Measurements from ENCODE around the gene SERPINB10. TPM values are rescaled to one million over a fixed set of nuclear protein-coding genes. Genes with fewer than 3 reads are reported as not detected.
"Not testable (repeated sequence)": the region's sequence is repeated elsewhere in the genome, so short reads cannot be mapped to it uniquely, and the experiment has no call there.

Gene SERPINB10
- total RNA-seq, 1 donor from 2014 or later, result not detected

DNA sequence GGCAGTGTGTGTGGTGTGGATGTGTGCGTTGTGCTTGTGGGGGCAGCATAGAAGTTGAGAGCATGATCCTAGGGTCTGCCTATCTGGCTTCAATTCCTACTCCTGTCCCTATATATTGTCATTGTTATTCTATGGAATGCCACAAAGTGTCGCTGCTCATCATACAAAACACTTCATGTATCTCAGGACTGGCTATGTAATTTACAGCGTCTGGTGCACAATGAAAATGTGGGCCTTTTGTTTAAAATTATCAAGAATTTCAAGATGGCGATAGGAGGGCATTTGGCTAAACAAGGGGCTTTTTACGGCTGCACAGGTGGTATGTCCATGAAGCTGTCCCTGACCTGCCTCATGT lies 16.8 kb upstream of the SERPINB10 start:
- DNase-seq (ENCODE audit: low spot score) (no peak), ATAC-seq (no peak)

DNA sequence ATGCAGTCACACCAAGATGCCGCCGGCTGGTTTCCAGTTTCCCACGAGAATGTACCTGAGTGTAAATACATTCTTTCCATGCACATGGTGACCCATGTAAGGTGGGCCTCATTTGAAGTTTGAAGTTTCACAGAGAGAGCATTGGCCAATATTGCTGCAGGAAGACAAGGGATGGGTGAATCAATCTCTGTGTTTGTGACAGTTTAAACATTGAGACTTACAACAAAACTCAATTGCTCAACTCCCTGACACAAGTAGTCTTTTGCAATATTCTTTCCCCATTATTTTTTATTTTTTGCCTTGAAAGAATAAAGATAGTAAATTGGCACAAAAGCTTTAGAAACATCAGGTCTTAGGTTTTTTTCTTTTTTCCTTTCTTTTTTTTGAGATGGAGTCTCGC lies 15.2 kb upstream of the SERPINB10 start:
- ATAC-seq (no peak), DNase-seq (ENCODE audit: low spot score) (no peak)

DNA sequence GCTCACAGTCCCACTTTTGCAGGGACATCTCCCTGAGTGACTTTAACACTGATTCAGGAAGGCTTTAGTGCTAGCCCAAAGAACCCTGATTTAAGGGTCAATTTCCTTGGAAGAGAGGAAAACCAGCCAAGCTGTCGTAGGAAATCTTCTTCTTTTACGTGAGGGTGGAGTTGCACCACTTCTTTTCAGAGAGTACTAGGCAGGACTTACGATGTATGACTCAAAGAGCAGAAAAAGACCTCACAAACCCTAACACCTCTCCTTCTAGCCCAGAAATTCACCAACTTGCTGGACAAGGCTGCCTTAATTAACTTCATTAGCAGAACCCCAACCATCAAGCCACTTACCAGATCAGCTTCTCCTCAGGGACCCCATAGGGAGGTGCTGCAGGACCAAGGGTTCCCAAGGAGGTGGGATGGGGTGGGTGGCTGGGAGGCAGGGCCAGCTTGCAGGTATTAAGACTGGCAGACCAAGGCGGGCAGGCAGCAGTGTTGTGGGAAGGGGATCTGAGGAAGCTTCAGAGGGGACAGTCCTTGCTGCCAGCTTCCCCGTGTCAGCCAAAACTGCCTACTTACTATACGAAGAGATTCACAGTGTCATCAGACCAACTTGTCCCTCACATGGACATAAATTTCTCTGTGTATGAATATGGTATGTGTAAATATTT lies 13.5 kb upstream of the SERPINB10 start:
- no peak for DNase-seq (ENCODE audit: low spot score)
- ATAC-seq, result no peak

DNA sequence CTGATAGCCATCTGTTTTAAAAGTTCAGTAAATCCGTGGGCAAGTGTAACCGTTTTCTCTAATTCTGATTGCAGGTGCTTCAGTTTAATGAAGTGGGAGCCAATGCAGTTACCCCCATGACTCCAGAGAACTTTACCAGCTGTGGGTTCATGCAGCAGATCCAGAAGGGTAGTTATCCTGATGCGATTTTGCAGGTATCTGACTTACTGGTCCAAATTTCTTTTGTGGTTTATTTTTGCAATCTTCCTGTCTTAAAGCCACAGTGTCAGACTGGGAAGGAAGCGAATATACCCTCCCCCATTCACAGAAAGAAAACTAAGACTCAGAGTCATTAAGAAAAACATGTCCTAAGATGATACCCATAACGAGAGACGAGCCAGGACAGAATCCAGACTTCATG lies 12.6 kb upstream of the SERPINB10 start:
- ATAC-seq (no peak), DNase-seq (ENCODE audit: low spot score) (no peak)

DNA sequence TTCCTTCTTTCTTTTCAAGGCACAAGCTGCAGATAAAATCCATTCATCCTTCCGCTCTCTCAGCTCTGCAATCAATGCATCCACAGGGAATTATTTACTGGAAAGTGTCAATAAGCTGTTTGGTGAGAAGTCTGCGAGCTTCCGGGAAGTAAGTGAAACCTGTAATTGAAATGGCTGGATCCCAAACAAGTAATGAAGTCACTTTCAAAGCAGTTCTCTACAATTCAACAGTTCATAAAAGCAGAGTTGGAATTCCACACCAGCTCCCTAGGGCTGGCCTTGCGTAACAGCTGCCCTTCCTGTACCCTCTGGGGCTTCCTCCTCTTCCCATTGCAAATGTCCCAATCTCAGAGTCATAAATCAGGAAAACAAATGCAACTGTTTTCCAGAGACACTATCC lies 10.7 kb upstream of the SERPINB10 start:
- no peak for ATAC-seq
- DNase-seq (ENCODE audit: low spot score), result no peak

DNA sequence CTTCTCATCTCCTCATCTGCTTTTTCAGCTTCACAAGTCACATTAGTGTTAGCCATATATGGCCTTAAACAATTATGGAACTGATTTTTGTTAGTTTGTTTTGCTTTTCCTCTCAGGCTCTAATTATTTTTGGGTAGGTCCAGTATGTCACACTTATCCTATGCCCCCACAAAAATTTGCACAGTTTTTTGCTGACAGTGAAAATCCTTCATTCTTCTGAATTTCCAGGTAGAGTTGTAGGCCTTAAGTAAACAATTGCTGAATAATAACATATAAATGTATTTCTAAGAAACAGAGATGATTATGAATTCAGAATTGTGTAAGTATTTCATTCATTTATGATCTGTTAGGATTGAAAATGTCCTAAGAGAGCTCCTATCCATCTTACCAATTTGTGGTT lies 8.6 kb upstream of the SERPINB10 start:
- DNase-seq (ENCODE audit: low spot score), result no peak
- ATAC-seq, result no peak

DNA sequence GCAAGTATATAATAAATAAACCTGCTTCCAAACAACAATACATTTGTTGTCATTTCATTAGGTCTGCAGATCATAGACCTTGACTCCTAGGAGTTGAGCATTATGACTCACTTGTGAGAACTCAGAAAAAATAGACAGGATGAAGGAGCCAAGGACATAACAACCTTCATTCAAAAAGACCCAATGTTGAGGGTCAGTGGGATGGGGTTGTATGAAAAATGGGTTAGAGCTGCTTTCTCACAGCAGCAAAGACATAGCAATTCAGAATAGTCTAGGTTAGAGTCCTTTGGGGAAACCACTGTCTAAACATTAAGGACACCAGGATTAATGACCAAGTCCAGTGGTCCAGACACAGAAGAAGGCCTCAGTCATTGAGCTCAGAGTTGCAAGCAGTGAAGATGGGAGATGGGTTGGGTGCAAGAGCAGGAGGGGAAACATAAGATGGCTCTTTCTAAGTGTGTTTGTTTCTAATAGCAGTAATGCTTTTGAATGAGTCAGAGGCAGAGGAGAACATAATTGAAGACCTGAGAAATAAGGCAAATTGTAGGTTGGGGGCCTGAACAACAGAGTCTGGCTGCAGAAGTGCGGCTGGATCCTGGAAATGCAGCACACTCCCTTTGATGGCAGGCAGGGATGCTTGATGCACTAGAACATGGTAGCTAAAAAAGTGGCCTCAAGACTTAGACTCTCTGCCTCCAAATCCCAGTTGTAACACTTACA lies 3.7 kb upstream of the SERPINB10 start:
- DNase-seq (ENCODE audit: low spot score), result no peak
- no peak for ATAC-seq

DNA sequence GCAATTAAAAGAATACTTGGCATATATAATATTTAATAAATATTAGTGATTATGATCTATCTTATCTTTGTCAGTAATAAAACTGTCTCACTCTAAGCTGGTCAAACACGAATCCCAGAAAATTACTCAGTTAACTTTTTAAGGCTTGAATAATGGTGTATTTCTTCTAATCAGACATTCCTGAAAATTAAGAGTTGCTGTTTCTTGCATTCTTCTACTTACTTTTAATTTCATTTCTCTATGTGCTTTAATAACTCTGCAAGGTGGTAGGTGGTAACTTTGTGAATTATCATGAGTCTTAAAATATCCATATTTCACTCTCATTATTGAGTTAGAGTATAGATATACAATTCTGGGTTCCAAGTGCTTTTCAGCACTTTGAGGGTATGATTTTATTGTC lies 3.1 kb upstream of the SERPINB10 start:
- DNase-seq (ENCODE audit: low spot score) (no peak), ATAC-seq (no peak)

DNA sequence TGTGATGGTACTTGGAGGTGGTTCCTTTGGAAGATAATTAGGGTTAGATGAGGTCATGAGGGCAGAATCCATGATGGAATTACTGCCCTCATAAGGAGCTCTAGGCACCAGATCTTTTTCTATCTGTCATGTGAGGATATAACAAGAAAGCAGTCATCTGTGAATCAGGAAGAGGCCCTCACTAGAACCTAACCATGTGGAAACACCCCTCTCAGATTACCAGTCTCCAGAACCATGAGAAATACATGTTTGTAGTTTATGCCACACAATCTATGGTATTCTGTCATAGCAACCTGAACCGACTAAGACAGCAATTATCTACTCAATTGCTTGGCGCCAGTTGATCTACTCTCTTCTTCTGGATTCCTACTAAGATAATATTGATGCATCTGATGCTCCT lies 2.4 kb upstream of the SERPINB10 start:
- no peak for DNase-seq (ENCODE audit: low spot score)
- ATAC-seq, result no peak

DNA sequence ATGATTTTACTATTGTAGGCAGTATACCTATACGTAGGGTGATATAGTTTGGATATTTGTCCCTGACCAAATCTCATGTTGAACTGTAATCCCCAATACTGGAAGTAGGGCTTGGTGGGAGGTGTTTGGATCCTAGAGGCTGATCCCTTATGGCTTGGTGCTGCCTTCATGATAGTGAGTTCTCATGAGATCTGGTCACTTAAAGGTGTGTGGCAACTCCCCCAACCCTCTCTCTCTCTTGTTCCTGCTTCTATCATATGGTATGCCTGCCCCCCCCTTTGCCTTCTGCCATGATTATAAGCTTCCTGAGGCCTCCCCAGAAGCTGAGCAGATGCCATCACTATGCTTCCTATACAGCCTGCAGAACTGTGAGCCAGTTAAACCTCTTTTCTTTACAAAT lies 1.7 kb upstream of the SERPINB10 start:
- ATAC-seq, result no peak

DNA sequence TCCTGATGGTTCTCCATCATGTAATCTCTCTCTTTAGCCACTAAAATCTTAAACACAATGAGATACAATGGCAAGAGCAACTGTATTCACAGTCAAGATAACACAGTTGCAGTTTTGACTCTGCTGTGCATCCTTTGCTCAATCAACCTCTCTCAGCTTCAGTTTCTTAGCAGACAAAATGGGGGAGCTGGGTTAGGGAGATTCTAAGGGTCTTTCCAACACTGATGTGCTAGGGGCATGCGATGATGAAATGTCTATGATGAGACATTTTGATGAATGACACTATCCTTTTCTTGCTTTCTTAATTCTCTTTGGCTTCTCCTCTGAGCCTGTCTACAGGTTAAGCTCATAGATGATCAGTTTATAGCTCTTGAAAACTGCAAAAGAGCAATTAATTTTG lies 1.1 kb downstream of the SERPINB10 start:
- DNase-seq (ENCODE audit: low spot score) (no peak), ATAC-seq (no peak)

More for the DNA sequence above, 1.7 kb upstream of the SERPINB10 start:
- DNase-seq (ENCODE audit: low spot score), result no peak

DNA sequence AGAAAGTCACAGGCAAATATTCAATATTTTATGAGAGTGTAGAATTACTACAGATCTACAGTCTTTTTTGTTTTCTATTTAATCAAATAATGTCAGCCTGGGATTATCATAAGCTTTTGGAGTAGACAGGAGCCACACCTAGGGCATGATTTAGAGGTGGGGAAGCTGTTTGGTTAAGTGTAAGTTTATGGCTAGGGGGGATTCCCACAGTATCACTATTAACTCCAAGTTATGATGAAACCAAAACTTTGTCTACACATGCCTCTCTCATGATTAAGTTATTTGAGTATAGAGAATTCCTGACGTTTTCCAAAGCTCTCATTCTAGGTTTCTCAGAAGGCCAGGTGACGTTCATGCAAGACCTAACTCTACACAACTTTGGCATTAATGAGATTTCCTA lies 2.1 kb downstream of the SERPINB10 start:
- DNase-seq (ENCODE audit: low spot score), result no peak

DNA sequence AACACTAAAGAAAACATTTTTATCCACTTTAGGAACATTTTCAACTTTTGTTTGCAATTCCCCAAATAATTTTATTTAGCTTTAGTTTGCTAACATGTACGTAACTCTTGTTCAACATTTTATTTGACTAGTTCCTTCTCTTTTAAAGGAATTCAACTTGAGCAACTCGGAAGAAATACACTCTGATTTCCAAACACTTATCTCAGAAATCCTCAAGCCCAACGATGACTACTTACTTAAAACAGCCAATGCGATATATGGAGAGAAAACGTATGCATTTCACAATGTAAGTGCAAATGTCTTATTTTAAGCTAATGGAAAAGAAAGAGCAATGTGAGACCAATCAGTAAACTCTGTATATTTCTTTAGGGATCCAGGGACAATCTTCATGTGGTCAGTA lies 10.1 kb downstream of the SERPINB10 start:
- DNase-seq (ENCODE audit: low spot score) (no peak), ATAC-seq (no peak)

More for the DNA sequence above, 2.1 kb downstream of the SERPINB10 start:
- ATAC-seq, result no peak

DNA sequence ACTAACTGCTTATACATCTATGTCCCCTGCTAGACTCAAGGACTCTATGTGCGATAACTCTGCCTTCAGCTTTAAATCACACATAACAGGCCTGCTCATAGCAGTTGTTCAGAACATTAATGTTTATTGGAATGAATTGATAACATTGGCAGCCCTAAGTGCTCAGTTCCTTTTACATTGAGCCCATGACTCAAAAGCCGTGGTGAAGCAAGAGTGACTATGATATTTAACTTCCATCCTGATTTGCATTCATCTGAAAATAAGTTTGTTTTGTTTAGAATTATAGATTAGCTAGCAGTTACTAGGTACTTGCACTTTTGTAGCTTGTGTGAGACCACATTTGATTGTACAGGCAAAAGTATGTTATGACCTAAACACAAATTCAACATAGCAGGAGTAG lies 14.3 kb downstream of the SERPINB10 start:
- DNase-seq (ENCODE audit: low spot score) (no peak), ATAC-seq (no peak)

DNA sequence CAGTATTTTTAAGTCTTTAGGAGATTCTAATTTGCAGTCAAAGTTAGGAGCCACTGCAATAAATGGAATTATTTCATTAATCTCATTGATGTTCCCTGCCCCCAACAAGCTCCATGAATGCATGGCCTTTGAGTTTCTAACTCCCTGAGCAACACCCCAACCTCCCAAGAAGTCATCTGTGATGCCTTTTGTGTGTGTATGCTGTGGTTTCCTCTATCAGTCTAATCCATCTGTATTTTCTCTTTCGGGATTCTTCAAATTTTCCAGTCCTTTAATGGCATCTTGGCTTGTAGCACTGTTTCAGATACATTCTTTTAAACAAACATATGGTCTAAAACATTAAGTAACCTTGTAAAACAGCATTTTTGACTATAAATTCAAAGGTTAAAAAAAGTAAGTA lies 16.8 kb downstream of the SERPINB10 start:
- DNase-seq (ENCODE audit: low spot score) (no peak), ATAC-seq (no peak)

DNA sequence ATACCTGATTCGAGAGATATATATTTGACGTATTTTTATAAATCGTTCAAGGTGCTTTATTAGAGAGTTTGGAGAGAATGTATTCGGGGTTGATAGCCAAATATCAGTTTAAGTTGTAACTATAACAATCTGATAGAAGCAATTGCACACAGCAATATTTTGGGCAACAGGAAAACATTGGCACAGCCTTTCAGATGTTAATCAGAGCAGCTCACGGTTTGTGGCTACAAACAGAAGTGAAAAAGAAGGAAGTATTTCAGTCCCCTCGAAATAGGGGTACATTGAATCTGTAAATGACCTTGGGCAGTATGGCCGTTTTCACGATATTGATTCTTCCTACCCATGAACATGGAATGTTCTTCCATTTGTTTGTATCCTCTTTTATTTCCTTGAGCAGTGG lies 20.6 kb downstream of the SERPINB10 start:
- ATAC-seq, result no peak
- DNase-seq (ENCODE audit: low spot score), result no peak

DNA sequence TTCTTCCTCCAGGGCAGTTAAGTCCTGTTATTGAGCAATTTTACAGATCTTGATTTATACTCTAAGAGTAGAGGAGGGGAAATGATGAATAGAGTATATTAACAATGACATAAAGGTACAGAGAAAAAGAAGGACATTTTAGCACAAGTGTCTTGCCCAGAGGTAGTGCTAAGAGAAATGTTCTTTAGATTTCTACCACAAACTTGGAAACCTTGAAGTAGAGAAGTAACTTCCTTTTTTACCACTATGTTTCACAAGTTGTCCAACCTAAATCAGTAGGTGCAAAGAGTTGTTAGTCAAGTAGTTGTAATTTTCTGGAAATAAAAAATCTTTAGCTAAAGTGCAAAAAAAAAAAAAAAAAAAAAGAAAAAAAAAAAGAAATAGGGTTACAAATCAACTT lies 21.6 kb downstream of the SERPINB10 start:
- ATAC-seq; DNase-seq (ENCODE audit: low spot score): not testable (repeated sequence)

DNA sequence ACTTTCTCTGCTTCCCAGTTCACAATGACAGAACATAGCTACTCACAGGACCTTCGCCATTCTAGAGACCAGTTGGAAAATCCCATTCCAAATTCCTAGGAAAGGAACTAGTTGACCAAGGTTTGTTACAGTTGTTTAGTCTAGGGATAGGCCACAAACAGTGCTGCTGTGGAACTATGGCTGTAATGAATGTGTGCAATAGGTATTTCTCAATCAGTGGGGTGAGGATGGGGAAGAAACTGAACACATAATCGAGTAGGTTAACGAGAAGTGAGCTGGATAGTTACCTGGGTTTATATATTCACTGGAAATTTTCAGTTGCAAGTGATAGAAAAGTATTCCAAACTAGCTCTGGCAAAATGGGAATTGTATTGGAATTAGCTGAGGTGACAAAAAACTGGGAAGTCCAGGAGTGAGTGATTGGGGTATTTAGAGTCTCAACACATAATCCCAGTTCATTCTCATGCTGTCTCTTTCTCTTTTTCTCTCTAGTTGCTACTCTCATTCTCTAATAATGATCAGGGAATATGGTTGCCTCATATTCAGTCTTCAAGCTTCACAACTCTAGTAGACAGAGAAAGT lies 23.1 kb downstream of the SERPINB10 start:
- no peak for ATAC-seq
- no peak for DNase-seq (ENCODE audit: low spot score)

DNA sequence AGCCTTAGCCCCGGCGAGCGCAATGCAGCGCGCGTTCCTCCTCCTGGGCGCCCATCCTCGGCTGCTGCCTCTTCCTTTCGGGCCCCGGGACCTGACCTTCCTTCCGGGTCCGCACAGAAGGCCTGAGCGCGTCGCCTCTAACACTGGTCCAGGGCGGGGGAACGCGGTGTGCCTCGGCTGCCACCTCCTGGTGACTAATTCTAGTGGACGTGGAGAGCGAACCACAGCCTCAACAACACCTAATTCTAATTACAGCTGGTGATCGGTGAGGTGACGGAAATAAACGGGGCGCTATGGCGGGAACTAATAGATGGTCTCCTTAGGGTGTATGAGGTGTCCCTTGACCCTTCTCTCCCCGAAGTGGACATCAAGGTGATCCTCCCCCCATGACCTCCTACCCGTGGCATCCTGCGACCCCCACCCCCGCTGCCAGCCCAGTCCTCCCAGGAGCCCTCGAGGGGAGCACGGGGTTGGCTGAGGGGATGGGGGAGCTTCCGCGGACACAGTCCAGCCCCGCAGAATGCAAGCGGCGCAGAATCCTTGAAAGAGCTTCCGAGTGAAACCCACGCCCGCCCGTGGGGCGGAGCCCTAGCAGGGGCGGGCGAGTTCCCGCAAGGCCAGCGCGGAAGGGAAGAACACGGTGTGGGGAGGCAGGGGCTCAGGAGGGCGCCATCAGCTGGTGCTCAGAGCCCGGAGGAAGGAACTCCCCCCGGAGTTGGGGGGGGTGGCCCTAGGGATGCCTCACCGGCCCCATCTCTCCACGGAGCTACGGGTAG lies 28.6 kb downstream of the SERPINB10 start:
- peak; percentile 100 for ATAC-seq
- DNase-seq (ENCODE audit: low spot score), result peak; percentile 81

DNA sequence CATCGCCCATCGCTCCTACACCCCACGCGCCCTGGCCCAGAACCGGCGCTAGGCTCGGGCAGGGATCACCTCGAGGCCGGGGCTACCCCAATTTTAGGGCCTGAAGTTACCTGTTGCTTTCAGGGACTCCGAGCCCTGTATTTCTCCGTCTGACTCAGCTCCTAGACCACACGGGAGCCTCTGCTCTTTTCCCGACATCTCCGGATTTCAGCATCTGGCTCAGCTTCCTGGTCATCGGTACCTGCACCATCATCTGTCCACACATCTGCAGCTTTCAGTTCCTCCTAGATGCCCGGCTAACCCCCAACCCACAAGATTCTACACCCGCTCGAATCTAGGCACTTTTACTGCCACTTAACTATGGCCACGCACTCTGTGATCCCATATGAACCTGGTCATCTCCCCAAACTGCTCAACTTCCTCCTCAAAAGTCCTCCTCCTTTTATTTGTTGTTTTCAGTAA lies 29.2 kb downstream of the SERPINB10 start:
- DNase-seq (ENCODE audit: low spot score), result no peak
- ATAC-seq, result no peak

DNA sequence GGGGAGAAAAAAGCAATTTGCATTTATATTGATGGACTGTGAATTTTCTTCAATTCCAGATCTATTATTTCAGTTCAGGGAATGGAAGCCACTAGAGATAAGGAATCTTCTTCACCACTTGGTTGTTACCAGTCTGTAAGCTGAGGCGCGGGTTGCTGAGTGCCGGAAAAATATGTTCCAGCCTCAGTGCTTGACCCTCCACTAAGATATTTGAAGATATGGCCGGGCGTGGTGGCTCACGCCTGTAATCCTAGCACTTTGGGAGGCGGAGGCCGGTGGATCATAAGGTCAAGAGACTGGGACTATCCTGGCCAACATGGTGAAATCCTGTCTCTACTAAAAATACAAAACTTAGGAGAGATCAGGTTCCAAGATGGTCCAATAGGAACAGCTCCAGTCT lies 32.2 kb downstream of the SERPINB10 start:
- no peak for ATAC-seq
- DNase-seq (ENCODE audit: low spot score), result no peak
